ENCODE measurements around the gene KCNK10.
A peak's percentile ranks its signal among the peaks of the same experiment; 100 is the strongest.

Gene KCNK10

GRCh38 chr14:88228522-88229236 is 94.4 kb downstream of the KCNK10 start:
- no peak for FAIRE-seq
- no peak for DNase-seq (ENCODE audit: low spot score)

DNA sequence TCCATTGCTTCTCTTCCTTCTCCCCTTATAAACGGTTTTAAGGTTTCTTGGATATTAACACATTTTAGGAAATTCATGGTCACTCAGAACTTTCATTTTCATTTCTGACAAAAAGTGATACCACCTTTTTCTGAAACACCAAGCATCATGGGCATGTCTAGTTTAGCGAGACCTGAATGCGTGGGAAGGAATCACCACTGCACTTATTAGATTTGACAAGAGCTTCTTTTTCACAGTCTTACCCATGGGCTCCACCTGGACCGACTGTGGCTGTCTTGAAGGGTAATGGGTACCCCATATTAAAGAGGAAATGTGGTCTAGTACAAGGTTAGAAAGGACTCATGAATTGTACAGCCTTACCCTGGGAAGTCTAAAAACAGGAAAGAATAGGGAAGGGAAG is 95.4 kb downstream of the KCNK10 start:
- DNase-seq (ENCODE audit: low spot score) (no peak), FAIRE-seq (no peak)

DNA sequence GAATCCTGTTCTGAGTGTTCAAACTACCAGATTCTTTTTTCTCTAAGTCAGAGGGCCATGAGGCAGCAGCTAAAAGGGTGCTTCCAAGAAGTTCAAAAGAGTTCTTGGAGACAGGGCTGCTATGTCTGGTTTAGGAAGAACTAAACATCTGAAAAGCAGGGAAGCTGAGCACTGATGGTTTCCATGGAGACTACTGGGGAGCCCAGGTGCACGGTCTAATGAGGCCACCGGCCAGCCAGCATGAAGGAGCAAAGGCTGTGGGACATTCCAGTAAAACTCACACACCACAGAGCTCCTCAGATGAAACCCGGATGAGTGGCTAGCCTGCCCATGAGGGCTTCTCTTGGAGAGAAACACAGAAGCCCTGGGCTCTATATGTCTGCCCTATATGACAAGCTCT is 97.3 kb downstream of the KCNK10 start:
- DNase-seq (ENCODE audit: low spot score) = no peak
- no peak for FAIRE-seq

- no peak for FAIRE-seq
- no peak for DNase-seq (ENCODE audit: low spot score)
Observed at GRCh38 chr14:88218119-88218915, 104.8 kb downstream of the KCNK10 start.

DNA sequence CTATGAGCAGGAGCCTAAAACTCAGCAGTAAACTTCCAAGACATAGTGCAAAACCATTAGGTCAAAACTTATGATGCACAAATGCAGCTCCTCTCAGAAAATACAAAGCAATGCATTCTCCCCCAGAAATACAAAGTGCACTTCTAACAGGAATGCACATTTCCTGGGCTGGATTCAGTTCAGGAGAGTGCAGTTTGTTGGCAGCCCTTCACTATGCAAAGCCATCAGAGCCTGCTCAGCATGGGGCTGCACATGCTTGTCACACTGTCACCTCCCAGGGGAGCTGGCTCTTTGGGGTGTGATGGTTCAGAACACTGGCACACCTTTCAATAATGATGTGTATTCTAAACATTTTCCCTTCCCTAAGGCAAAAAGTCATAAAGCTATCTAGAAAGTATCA is 110.4 kb downstream of the KCNK10 start:
- DNase-seq (ENCODE audit: low spot score) (no peak), FAIRE-seq (no peak)

DNA sequence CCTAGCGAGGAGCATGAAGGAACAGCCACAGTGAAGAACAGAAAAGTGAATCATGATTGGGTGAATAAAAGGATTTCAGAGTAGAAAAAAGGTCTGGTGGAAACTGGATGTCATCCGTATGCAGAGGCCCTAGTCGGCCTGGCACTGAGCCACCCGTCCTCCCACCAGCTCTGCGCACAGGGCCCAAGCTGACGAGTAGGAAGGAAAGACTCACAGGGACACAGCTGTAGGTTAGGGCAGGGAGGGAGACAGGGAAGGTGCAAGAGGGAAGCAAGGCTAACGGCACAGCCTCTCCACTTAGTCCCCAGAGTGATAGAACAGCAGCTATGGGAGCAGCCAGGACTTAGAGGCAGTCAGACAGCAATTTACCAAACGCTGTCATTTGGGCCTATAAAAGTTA is 112.6 kb downstream of the KCNK10 start:
- DNase-seq (ENCODE audit: low spot score) = no peak
- FAIRE-seq = no peak

DNA sequence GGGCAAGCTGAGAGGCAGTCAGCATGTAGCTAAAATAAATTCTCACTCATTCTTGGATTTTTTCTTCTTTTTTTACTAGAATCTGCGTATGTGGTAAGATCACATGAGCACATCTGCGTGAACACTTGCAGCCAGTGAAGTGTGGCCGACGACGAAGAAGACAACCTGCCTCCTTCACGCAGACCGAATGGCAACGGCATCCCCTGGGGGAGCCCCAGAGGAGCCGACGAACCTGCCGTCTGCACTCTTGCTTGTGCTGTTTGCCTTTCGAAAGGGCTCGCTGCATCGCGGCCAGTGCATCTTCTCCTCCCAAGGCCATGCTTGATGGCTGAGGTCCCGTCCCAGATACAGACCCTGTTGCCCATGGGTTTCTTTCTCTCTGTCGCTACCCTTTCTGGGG is 113.8 kb downstream of the KCNK10 start:
- no peak for DNase-seq (ENCODE audit: low spot score)
- no peak for FAIRE-seq

DNA sequence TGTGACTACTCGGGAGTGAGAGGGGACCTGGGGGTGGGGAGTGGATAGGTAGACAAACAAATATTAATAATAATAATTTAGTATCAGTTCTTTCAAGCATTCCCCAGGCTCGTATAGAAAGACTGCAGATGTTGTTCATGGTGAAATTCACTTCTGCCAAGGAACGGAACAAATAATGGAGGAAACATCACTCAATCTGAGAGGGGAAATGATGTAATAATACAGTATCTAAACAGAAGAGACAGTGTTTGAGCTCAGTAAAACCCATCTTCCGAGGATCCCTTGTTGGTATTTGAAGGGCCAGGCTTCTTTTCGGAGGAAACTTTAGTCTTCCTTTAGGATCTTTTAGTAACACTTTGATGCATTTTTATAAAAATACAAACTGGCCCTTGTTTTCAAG is 114.2 kb downstream of the KCNK10 start:
- DNase-seq (ENCODE audit: low spot score) (no peak), FAIRE-seq (no peak)

DNA sequence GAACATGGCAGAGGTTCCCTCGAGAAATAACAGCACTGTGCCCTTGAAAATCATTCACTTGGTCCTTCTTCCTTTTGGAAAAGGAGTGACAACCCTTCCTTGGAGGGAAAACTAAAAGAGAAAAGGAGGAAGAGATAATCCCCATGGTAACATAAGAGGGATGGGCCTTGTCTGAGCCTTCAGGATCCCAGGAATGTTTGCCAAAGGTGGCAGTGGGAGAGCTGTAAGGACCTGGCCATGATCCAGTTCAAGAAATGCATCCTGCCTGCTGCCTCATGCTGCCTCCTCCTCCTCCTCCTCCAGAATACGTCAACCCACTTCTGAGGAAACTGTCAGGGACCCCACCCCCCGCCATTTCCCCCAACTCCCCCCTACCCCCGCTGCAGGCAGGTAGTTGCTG is 118.8 kb downstream of the KCNK10 start:
- FAIRE-seq (no peak), DNase-seq (ENCODE audit: low spot score) (no peak)

- DNase-seq (ENCODE audit: low spot score) = no peak
- FAIRE-seq = no peak
Observed at GRCh38 chr14:88203291-88203690, 119.8 kb downstream of the KCNK10 start.

DNA sequence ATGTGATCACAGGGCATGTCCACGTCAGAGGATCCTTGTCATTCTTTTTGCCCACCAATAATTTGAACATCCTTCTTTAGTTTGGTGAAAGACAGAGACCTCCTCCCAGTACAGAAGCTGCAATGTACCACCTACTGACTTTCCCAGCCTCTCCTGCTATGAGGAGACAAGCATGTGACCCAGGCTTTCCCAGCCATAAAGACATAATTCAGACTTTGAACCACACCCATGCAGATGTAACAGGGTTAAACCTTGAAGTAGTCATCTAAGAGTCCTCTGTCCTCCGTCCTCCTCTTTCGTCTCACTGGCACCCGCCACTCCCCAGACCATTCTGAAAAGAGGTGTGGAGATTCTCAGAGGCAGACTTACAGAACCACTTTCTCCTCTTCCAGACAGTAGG is 120.8 kb downstream of the KCNK10 start:
- FAIRE-seq (no peak), DNase-seq (ENCODE audit: low spot score) (no peak)

DNA sequence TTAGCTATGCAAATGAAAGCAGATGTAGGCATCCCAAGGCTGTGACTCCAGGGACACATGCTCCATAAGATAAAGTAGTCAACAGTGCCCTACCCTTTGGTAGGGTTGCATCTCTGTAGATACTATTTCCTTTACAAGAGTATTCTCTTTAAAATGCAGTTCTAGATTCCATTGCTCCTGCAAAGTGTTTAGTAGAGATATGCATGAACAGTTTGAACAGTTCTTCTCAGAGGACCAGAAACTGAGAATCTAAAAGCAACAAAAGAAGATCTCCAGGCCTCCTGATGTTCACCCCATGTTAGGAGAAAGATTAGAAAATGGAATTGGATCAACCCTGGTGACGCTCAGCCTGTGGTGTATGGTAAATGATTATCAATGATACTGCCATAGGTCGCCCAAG is 121.2 kb downstream of the KCNK10 start:
- FAIRE-seq (no peak), DNase-seq (ENCODE audit: low spot score) (no peak)

- FAIRE-seq (no peak), DNase-seq (ENCODE audit: low spot score) (no peak)
Observed at GRCh38 chr14:88199882-88200281, 123.2 kb downstream of the KCNK10 start.

DNA sequence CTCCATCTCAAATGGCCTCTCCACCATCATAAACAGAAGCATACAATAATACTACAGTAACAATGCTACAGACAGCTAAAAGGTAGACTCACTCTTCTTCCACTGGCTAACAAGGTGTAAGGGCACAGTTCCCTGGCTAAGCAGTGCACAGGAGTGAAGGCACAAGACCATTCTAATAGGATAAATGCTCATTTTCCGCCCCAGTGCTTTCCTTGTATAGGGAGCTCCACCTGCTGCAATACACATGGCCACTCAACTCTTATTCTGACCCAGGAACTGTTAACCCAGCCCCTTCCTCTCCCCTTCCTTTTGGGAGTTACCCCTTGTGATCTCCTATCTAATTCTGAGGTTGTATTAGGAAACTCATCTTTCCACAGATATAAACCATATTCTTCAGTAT is 124.6 kb downstream of the KCNK10 start:
- DNase-seq (ENCODE audit: low spot score) (no peak), FAIRE-seq (no peak)

DNA sequence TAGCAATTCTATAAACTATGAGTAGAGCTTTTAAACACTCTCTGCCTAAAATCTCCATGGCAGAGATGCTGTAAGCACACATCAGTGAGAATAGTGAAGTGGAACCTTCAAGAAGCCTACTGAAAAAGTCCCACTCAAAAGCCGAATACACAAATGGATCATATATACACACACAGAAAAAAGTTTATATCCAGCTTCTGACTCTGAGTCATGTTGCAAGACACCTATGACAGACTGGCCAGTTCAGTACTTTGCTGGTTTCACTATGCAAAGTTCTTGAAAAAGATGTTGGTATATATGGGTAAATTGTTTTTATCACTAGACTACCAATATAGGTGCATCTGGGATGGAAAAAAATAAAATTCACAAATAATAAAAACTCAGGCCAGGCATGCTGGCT is 126.1 kb downstream of the KCNK10 start:
- no peak for DNase-seq (ENCODE audit: low spot score)
- FAIRE-seq = no peak

GRCh38 chr14:88196116-88196890 is 126.8 kb downstream of the KCNK10 start:
- DNase-seq (ENCODE audit: low spot score) = no peak
- no peak for FAIRE-seq

DNA sequence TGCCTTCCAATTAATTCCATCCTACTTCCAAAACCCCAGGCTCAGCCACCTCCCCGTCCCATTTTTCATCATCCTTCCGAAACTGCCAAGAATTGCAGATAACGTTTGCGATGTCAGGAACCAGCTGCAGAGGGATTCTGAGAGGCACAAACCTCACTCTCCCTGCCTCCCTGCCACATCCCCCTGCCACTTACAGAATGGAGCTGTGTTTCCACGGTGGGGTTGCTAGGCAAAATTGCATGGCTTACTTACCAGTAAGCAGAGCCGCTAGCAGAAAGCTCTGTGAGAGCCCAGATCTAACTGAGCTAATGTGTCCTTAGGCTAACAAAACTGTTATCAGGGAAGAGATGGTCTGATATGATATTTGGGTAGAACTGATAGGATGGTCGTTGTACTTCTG is 127.4 kb downstream of the KCNK10 start:
- DNase-seq (ENCODE audit: low spot score) (no peak), FAIRE-seq (no peak)

GRCh38 chr14:88194531-88194930 is 128.5 kb downstream of the KCNK10 start:
- no peak for DNase-seq (ENCODE audit: low spot score)
- no peak for FAIRE-seq

- FAIRE-seq (no peak), DNase-seq (ENCODE audit: low spot score) (no peak)
Observed at GRCh38 chr14:88191605-88192004, 131.5 kb downstream of the KCNK10 start.

- FAIRE-seq (no peak), DNase-seq (ENCODE audit: low spot score) (peak; percentile 13)
Observed at GRCh38 chr14:88189417-88190191, 133.5 kb downstream of the KCNK10 start.

DNA sequence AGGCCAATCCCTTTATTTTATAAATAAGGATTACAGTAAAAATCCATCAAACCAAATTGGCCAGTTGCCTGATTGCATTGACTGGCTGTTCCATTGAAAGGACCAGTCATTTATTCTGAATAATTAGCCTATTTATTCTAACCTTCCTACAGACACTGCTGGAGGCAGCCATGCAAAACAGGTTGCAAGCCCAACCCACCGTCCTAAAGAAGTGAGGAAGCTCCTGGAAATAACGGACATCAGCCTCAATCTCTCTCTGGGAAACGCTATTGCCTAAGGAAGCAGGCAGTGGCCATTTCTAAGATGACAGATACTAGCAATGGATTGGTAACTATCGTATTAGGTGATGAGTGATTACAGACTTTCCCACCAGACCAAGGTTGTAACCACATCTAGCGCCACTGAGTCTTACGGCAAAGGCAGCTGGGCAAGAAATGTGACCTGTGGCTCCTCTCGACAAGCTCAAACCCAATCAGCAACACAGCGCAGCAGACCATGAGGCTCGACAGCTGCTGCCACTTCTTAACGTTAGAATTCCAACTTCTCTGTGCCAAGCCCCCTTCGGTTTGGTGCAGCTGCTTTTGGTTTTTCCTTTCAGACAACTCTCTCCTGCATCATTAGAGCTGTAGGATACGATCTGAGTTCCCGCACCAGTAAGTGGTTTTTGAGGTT is 134.2 kb downstream of the KCNK10 start:
- FAIRE-seq (no peak), DNase-seq (ENCODE audit: low spot score) (no peak)

Data from RCC 7860 (cell line).